B cell (primary cell): ENCODE measurements around the gene RFK. TPM values are rescaled to one million over a fixed set of nuclear protein-coding genes. Genes with fewer than 3 reads are reported as not detected.

Experiments
- ATAC-seq: fragments of 200-7000 bp; cut with Tn5 transposase; one replicate; pipeline ENCODE4 v1.10.0; 2021; ENCODE audit warnings: low read depth, mild to moderate bottlenecking, moderate number of reproducible peaks, moderate library complexity
- CTCF ChIA-PET: fragments of 350-600 bp; sonication (Branson Sonifier 250); formaldehyde crosslinking; loops from one replicate; lab custom pipeline; 2021; ENCODE audit warnings: antibody characterized with exemption, inconsistent platforms; lab: Charles Lee
- POLR2A ChIA-PET: fragments of 350-600 bp; sonication (Branson Sonifier 250); formaldehyde crosslinking; loops from one replicate; lab custom pipeline; 2021; ENCODE audit warnings: antibody characterized with exemption; lab: Charles Lee
- DNase-seq: peaks from one replicate; pipeline ENCODE4 v3.0.0; 2013
- H2AFZ ChIP-seq: 2 replicates; pipeline ENCODE4 v1.6.1; 2012; ENCODE audit warnings: mild to moderate bottlenecking, low read depth, low read length; ENCODE audit not compliant: insufficient read depth, poor library complexity, severe bottlenecking
- H3K27ac ChIP-seq, 2 donors: 1 replicate in 1 of 2; 2 replicates in 1 of 2; pipeline ENCODE4 v1.5.1; 2012 to 2013; ENCODE audit warnings: low read length in 2 of 2, mild to moderate bottlenecking in 2 of 2, moderate library complexity in 1 of 2
- H3K27me3 ChIP-seq, 4 experiments: fragments of 200-600 bp in 1 of 4; sonication (generic) in 1 of 4; replicated peaks in 1 of 4; 1 replicate in 2 of 4; 2 replicates in 2 of 4; pipeline versions ENCODE4 v1.6.1 to v1.7.0; 2013 to 2016; ENCODE audit warnings: low read length in 3 of 4, mild to moderate bottlenecking in 2 of 4, mixed read lengths in 1 of 4, moderate library complexity in 1 of 4; ENCODE audit not compliant: insufficient read depth in 4 of 4, control insufficient read depth in 3 of 4; ENCODE audit errors: control extremely low read depth in 1 of 4
- H3K36me3 ChIP-seq, 2 experiments: replicated peaks in 1 of 2; 1 replicate in 1 of 2; 2 replicates in 1 of 2; pipeline versions ENCODE4 v1.6.1 to v1.7.1; 2013; ENCODE audit warnings: low read length in 1 of 2; ENCODE audit not compliant: insufficient read depth in 2 of 2, control insufficient read depth in 1 of 2; ENCODE audit errors: control extremely low read depth in 1 of 2, extremely low read depth in 1 of 2
- H3K4me1 ChIP-seq, 2 donors: fragments of 200-600 bp in 1 of 2; sonication (generic) in 1 of 2; 1 replicate in 1 of 2; 2 replicates in 1 of 2; pipeline versions ENCODE4 v1.5.1 to v1.6.1; 2013 to 2017; ENCODE audit warnings: low read length in 2 of 2; ENCODE audit not compliant: control insufficient read depth in 2 of 2, insufficient read depth in 2 of 2
- H3K4me2 ChIP-seq: replicated peaks from 2 replicates; pipeline ENCODE3; 2012; ENCODE audit warnings: mild to moderate bottlenecking, low read depth, low read length; ENCODE audit not compliant: poor library complexity, severe bottlenecking
- H3K4me3 ChIP-seq, 5 experiments: fragments of 200-600 bp in 1 of 5; sonication (generic) in 1 of 5; 1 replicate in 3 of 5; 2 replicates in 2 of 5; pipeline versions ENCODE4 v1.5.1 to v1.7.0; 2011 to 2016; ENCODE audit warnings: low read length in 4 of 5, mild to moderate bottlenecking in 4 of 5, low read depth in 2 of 5, control low read depth in 1 of 5, moderate library complexity in 1 of 5; ENCODE audit not compliant: insufficient read depth in 1 of 5; ENCODE audit errors: control extremely low read depth in 1 of 5, extremely low read depth in 1 of 5
- H3K79me2 ChIP-seq: fragments of 200-600 bp; sonication (generic); one replicate; pipeline ENCODE4 v1.6.0; 2016; ENCODE audit warnings: low read length; ENCODE audit not compliant: control insufficient read depth, insufficient read depth
- H3K9ac ChIP-seq: fragments of 200-600 bp; sonication (generic); 2 replicates; pipeline ENCODE4 v1.6.1; 2017; ENCODE audit warnings: mild to moderate bottlenecking, low read length, moderate library complexity
- H3K9me3 ChIP-seq, 3 donors: one replicate each; pipeline versions ENCODE4 v1.6.1 to v1.7.1; 2013; ENCODE audit warnings: low read length in 2 of 3; ENCODE audit not compliant: control insufficient read depth in 2 of 3, insufficient read depth in 1 of 3; ENCODE audit errors: control extremely low read depth in 1 of 3
- H4K20me1 ChIP-seq: 2 replicates; pipeline ENCODE4 v1.6.0; 2012; ENCODE audit warnings: mild to moderate bottlenecking, low read length; ENCODE audit not compliant: insufficient read depth, control insufficient read depth, poor library complexity, severe bottlenecking
- H3K27ac Mint-ChIP-seq: one replicate; pipeline ENCODE4 v1.8.0; 2021; ENCODE audit warnings: mixed read lengths
- H3K27me3 Mint-ChIP-seq: one replicate; pipeline ENCODE4 v1.8.0; 2021; ENCODE audit warnings: mixed read lengths
- H3K4me1 Mint-ChIP-seq: one replicate; pipeline ENCODE4 v1.8.0; 2021; ENCODE audit warnings: mixed read lengths
- H3K4me3 Mint-ChIP-seq: one replicate; pipeline ENCODE4 v1.8.0; 2021; ENCODE audit warnings: mixed read lengths
- H3K9me3 Mint-ChIP-seq: one replicate; pipeline ENCODE4 v1.8.0; 2022; ENCODE audit warnings: mixed read lengths; ENCODE audit not compliant: insufficient read depth
- CTCF ChIP-seq: fragments of 200-600 bp; IDR thresholded peaks from one replicate; pipeline ENCODE4 v1.8.0; 2022; ENCODE audit warnings: antibody characterized with exemption, mild to moderate bottlenecking
- EZH2 ChIP-seq: IDR thresholded peaks from 2 replicates; pipeline ENCODE4 v1.6.1; 2012; ENCODE audit warnings: borderline replicate concordance, low read depth, mild to moderate bottlenecking, moderate library complexity, low read length; ENCODE audit not compliant: insufficient read depth, poor library complexity, severe bottlenecking
- WGBS: methylation state at CpG from one replicate; pipeline ENCODE4 v1.1.5; 2013; ENCODE audit warnings: missing lambda C conversion rate; ENCODE audit not compliant: insufficient coverage; 5-methylcytosine and 5-hydroxymethylcytosine counted together
- intact Hi-C: fragments of 100-400 bp; cut with micrococcal nuclease; formaldehyde crosslinking; loops from one replicate; pipeline ENCODE4 v1.10.0; 2022
- polyA plus RNA-seq: library from polyadenylated mRNA; depleted of rRNA; stranded (reverse); fragments of >200 nt; gene quantifications from 2 replicates; pipeline ENCODE4 v1.2.3, GENCODE V29; 2012
- total RNA-seq, 2 donors: library from RNA; stranded (reverse); fragments of 120-200 nt in 1 of 2; gene quantifications; 1 replicate in 1 of 2; 2 replicates in 1 of 2; pipeline versions ENCODE4 v1.2.3 to v1.2.4, GENCODE V29; 2013 to 2022

RFK gene
- total and polyA plus RNA-seq, 2 donors (not counting 1 experiment from before 2014, with no cell fraction given): 3.4 to 9.0 TPM

GRCh38 chr9:76415154-76415553 is 20.9 kb upstream of the RFK start:
- no peak overlapping the region for H3K4me3 ChIP-seq

GRCh38 chr9:76414661-76415060 is 20.4 kb upstream of the RFK start:
- no peak overlapping the region for H3K9ac ChIP-seq
- H3K79me2 ChIP-seq: no peaks in the 10 kb centered on the region
- H3K27ac ChIP-seq: no peak overlapping the region
- Mint-ChIP-seq H3K27me3 (no peaks in the 10 kb centered on the region), H3K4me1 (no peaks in the 10 kb centered on the region), H3K9me3 (peaks cover 8% of the 10 kb centered on the region), H3K4me3 (no peak overlapping the region), H3K27ac (no peak overlapping the region)
- no peak overlapping the region for H3K4me2 ChIP-seq
- no peaks in the 10 kb centered on the region for H4K20me1 ChIP-seq
- peaks cover 0 to 7% (median 3%) of the 10 kb centered on the region in 3 donors for H3K9me3 ChIP-seq
- CTCF ChIA-PET: no interaction called here
- 72% methylated on average over 2 of the region's 4 CpGs for WGBS
- POLR2A ChIA-PET: no interaction called here
- TF ChIP-seq CTCF (no peak), EZH2 (no peak)
- H3K4me1 ChIP-seq: no peaks in the 10 kb centered on the region
- no peak overlapping the region for H2AFZ ChIP-seq
- no peak for ATAC-seq
- DNase-seq: no peak
- H3K27me3 ChIP-seq: no peaks in the 10 kb centered on the region
- H3K36me3 ChIP-seq: no peaks in the 10 kb centered on the region
- intact Hi-C loops: no loop called here
- no peak overlapping the region for H3K4me3 ChIP-seq

More at GRCh38 chr9:76415154-76415553, 20.9 kb upstream of the RFK start:
- no peaks in the 10 kb centered on the region for H4K20me1 ChIP-seq
- no peak overlapping the region for H3K27ac ChIP-seq
- Mint-ChIP-seq H3K27me3 (no peaks in the 10 kb centered on the region), H3K27ac (no peak overlapping the region), H3K4me3 (no peak overlapping the region), H3K4me1 (no peaks in the 10 kb centered on the region), H3K9me3 (peaks cover 8% of the 10 kb centered on the region)
- peaks cover 0 to 7% (median 3%) of the 10 kb centered on the region in 3 donors for H3K9me3 ChIP-seq
- H3K36me3 ChIP-seq: no peaks in the 10 kb centered on the region
- no peak overlapping the region for H2AFZ ChIP-seq
- no peak for TF ChIP-seq EZH2
- intact Hi-C loops: no loop called here
- H3K9ac ChIP-seq: no peak overlapping the region
- ChIA-PET CTCF (no interaction called here), POLR2A (no interaction called here)
- ATAC-seq (no peak), DNase-seq (no peak)
- no peaks in the 10 kb centered on the region for H3K27me3 ChIP-seq
- no peaks in the 10 kb centered on the region for H3K79me2 ChIP-seq
- H3K4me1 ChIP-seq: no peaks in the 10 kb centered on the region
- no CpG with 5 or more reads among the region's 2 CpGs for WGBS
- H3K4me2 ChIP-seq: no peak overlapping the region
